NCI-H510A (cell line): ENCODE results near the gene LSM2.
A peak's percentile ranks its signal among the peaks of the same experiment; 100 is the strongest.
"Not testable (repeated sequence)": the region's sequence is repeated elsewhere in the genome, so short reads cannot be mapped to it uniquely, and the experiment has no call there.

Experiments
- DNase-seq: peaks from one replicate; lab custom pipeline; 2025; lab: John Stamatoyannopoulos, UW

The LSM2 gene

GRCh38 chr6:31806470-31807272, at the start of gene LSM2:
Gene LSM2, minus strand, starts transcription at chr6:31806966. Its CDS starts 209 bp downstream, at chr6:31806757.
- DNase-seq = peak; percentile 92

- not testable (repeated sequence) for DNase-seq
These were observed 45.4 kb upstream of the LSM2 start for GRCh38 chr6:31851980-31852718.

- no peak for DNase-seq
These were observed 44.7 kb upstream of the LSM2 start for GRCh38 chr6:31851485-31851832.

DNA sequence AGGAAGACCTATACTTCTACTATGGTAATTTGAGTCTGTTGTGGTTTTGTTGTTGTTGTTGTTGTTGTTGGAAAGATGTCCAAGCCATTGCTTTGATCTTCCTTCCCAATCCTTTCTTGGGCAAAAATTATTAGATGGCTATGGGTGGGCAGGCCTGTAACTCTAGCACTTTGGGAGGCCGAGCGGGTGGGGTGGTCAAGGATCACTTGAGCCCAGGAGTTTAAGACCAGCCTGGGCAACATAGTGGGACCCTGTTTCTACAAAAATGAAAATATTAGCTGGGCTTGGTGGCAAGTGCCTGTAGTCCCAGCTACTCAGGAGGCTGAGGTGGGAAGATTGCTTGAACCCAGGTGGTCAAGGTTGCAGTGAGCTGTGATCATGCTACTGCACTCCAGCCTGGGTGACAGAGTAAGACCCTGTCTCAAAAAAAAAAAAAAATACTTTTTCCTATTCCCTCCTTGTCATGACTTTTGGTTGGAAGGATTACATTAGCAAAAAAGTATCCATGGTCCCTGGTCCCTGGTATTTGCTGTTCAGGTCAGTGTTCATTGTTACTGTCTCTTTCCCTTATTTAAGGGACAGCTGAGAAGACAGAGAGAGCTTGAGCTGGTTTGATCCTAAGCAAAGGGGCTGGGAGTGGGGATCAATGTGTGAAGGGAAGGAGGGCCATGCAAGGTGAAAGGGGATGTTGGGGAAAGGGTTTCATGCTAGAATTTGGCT, 44.2 kb upstream of the LSM2 start:
- DNase-seq = no peak

DNA sequence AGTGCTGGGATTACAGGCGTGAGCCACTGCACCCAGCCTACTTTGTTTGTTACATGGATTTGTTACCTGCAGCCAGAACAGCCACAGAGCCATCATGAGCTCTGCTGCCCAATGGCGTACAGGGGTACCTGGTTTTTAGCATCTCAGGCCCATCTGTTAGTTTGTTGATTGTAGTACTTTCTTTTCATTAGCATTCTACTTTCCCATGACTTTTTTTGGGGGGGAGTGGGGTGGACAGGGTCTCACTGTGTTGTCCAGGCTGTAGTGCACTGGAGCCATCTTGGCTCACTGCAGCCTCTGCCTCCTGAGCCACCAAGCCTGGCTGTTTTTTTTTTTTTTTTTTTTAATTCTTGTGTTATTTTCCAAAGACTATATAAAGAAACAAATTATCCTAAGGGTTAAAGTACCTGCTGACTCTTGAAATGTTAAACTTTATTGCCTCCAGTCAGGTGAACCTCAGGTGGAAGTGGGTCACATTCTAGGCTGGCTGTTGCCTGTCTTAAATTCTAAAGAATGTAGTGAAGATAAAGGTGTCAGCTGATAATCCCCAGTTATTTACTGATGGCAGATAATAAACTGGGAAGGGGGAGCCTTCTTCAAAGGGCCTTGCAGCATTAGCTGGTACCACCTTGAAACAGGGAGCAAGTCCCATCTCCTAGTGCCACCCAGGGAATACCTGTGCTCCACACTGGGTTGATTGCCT, 40.7 kb upstream of the LSM2 start:
- no peak for DNase-seq

- no peak for DNase-seq
These were observed 37.7 kb upstream of the LSM2 start for GRCh38 chr6:31844507-31844906.

- no peak for DNase-seq
These were observed 35.3 kb upstream of the LSM2 start for GRCh38 chr6:31842053-31842452.

GRCh38 chr6:31839779-31840126, 33.0 kb upstream of the LSM2 start:
- not testable (repeated sequence) for DNase-seq

DNA sequence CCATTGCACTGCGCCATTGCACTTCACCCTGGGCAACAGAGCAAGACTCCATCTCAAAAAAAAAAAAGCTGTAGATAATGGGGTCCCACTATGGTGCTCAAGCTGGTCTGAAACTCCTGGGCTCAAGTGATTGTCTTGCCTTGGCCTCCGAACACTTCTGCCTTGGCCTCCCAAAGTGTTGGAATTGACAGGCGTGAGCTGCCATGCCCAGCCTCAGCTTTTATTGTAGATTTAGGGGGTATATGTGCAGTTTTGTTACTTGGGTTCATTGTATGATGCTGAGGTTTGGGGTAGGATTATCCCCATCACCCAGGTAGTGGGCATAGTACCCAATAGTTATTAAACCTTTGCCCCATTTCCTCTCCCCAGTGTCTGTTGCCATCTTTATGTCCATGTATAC, 32.2 kb upstream of the LSM2 start:
- DNase-seq = no peak

GRCh38 chr6:31838114-31838553, 31.4 kb upstream of the LSM2 start:
- DNase-seq = not testable (repeated sequence)

GRCh38 chr6:31837369-31838113, 30.8 kb upstream of the LSM2 start:
- no peak for DNase-seq

DNA sequence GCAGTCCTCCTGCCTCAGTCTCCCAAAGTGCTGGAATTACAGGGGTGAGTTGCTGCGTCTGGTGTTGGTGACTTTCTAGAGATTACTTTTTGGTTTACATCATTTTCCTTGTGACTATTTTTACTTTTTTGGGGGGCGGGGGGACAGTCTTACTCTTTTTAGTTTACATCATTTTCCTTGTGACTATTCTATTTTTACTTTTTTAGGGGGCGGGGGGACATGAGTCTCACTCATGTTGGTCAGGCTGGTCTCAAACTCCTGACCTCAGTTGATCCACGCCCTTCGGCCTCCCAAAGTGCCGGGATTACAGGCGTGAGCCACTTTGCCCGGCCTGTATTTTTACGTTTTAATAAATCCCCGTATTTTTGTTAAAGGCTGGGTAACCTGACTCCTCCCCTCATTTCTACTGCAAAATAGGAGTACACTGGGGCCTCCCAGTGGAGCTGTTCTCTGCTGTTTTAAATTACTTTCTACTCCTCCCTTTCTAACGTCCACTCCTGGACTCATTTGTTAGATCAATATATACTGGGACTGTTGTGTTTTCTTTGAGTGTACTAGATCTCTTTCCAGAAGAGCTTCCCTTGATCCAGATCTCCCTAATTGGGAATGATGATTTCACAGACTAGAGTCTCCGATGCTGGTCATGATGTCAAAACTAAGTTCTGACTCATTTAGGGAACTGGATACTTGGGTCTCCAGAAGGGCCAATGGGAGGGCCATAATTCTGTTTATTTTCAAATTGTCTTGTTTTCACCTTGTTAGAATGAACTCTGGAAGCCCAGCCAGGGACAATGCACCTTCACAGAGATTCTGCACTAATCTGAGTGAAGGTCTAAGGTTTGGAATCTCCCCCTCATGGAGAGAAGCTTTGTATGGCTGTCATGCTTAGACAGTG, 30.0 kb upstream of the LSM2 start:
- no peak for DNase-seq

DNA sequence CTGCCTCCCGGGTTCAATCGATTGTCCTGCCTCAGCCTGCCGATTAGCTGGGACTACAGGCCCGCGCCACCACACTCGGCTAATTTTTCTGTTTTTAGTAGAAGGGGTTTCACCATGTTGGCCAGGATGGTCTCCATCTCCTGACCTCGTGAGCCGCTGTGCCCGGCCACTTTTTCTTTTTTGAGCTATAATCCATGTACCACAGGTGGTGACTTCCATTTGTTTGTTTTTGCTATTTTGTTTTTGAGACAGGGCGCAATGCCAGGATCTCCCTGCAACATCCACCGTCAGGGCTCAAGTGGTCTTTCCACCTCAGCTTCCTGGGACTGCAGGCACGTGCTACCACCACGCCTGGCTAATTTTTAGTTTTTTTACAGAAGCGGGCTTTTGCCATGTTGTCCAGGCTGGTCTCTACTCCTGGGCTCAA, 29.3 kb upstream of the LSM2 start:
- DNase-seq = no peak

- peak; percentile 93 for DNase-seq
These were observed 27.8 kb upstream of the LSM2 start for GRCh38 chr6:31834367-31835250.

DNA sequence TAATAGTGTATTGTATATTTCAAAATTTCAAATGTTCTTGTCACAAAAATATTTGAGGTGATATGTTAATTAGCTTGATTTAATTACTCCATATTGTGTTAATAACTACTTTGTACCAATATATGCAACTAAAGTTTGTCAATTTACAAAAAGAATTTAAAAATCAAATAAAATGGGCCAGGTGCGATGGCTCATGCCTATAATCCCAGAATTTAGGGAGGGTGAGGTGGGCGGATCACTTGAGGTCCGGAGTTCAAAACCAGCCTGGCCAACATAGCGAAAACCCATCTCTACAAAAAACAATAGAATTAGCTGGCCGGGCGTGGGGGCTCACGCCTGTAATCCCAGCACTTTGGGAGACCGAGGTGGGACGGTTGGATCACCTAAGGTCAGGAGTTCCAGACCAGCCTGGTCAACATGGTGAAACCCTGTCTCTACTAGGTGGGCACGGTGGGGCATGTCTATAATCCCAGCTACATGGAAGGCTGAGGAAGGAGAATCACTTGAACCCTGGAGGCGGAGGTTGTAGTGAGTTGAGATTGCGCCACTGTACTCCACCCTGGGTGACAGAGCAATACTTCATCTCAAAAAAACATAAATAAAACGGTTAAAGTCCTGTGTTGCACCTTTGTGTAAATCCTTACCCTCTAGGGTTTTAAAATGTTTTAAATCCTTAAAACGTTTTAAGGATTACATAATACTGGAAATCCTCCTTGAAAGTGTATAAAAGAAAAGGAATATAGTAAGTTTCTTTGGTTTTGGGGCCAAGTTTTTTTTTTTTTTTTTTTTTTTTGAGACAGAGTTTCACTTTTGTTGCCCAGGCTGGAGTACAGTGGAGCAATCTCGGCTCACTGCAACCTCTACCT, 24.8 kb upstream of the LSM2 start:
- DNase-seq = no peak

DNA sequence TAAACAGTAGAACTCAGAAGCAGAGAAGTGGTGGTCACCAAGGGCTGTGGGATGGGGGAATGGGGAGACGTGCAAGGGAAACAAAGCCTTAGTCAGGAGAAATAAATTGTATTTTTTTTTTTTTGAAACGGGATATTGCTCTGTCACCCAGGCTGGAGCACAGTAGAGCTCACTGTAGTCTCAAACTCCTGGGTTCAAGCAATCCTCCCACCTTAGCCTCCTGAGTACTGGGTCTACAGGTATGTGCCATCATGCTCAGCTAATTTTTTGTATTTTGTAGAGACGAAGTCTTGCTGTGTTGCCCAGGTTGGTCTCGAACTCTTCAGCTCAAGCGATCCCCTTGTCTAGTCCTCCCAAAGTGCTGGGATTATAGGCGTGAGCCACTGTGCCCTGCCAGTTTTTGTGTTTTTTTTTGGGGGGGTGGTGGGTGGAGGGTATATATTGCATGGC, 24.1 kb upstream of the LSM2 start:
- DNase-seq = no peak

- DNase-seq = no peak
These were observed 23.0 kb upstream of the LSM2 start for GRCh38 chr6:31829633-31830283.
